Measurements from ENCODE around the gene CORO2B.
"Not testable (repeated sequence)": the region's sequence is repeated elsewhere in the genome, so short reads cannot be mapped to it uniquely, and the experiment has no call there.

The CORO2B gene

DNA sequence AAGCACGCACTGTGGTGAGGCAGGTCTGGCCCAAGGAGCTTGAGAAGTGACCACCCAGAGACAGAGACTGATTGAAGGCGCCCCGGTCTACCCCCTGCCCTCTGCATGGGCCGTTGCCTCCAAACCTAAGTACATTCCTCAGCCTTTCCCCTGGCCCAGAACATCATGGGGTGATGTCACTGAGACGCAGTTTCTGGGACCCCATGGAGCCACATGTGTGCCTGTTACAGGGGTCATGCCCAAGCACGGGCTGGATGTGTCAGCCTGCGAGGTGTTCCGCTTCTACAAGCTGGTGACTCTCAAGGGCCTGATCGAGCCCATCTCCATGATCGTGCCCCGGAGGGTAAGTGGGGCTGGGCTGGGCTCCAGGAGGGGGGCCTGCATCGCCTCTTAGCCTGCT, 139.7 kb downstream of the CORO2B start:
- H3K4me3 ChIP-seq (ENCODE audit: low read depth, low read length) = no peak overlapping the region

DNA sequence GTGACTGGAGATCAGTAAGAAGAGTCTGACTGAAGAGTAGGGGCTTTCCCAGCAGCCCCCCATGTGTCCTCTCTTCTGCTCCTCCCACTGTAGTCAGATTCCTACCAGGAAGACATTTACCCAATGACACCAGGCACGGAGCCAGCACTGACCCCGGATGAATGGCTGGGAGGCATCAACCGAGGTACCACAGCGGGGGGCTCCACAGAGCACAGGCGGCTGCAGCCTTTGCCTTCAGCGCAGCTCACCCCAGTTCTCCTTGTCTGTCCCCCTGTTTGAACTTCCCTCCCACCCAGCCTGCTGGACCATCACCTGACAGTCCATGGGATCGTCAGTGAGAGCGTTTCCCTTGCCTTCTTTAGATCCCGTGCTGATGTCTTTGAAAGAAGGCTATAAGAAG, 140.3 kb downstream of the CORO2B start:
- H3K4me3 ChIP-seq (ENCODE audit: low read depth, low read length) = no peak overlapping the region

DNA sequence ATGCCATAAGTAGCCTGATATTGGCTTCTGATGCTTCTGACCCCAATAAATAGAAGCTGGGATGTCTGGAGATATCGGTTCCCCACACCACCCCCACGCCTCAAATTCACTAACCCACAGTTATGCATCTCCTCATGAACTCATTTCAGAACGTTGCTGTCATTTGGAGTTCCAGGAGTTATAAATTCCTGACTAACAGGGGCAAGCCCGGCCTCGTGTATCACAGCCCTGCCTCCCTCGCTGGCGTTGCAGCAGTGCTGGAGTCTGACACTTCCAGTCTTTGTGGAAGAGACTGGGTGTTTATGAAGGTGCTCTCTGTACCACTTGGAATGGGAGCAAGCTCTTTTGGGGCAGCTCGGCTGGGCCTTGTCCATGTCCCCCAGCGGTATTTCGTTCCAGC, 140.9 kb downstream of the CORO2B start:
- no peak overlapping the region for H3K4me3 ChIP-seq (ENCODE audit: low read depth, low read length)

DNA sequence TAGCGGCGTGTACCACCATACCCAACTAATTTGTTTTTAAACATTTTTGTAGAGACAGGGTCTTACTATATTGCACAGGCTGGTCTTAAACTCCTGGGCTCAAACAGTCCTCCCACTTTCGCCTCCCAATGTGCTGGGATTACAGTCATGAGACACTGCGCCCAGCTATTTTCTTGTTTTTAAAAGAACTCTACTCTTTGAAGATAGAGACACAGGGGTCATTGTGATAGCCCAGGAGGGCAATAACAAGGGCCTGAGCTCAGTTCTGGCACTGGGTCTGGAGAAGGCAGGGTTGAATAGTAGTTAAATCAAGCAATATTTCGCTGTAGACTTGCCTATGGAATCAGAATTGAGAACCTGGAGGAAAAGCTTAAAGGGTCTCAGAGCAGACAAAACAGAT, 143.1 kb downstream of the CORO2B start:
- no peak overlapping the region for H3K4me3 ChIP-seq (ENCODE audit: low read depth, low read length)

DNA sequence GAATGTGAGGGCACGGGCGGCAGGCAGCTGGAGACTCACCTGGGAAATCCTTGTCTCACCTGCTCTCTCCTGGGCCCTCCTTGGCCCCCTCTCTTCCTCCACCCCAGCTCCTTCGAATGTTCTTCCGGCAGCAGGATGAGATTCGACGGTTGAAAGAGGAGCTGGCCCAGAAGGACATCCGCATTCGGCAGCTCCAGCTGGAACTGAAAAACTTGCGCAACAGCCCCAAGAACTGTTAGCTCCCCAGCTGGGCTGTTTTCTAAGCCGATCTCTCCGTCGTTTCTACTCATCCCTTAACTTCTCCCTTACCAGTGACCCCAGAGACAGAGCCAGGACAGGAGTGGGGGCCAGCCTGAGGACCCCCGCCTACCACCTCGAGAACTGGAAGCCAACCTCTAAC, 146.9 kb downstream of the CORO2B start:
- H3K4me3 ChIP-seq (ENCODE audit: low read depth, low read length) = no peak overlapping the region

DNA sequence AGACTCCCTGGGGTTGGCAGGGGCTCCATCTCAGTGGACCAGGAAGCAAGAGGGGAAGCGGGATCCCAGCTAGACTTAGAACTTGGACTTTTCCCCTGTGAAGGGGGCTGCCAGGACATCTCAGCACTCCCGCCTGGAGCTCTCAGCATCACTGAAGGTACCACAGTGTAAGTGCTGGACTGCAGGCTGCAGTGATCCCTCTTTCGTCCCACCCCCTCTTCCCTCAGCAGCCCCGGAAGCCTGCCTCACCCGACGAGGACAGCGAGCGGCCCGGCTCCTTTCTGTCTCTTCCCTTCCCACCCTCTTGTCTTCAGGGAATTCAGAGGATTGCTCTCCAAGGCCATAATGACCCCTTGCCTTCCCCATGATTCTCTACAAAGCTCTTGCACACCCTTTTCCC, 147.5 kb downstream of the CORO2B start:
- H3K4me3 ChIP-seq (ENCODE audit: low read depth, low read length) = no peak overlapping the region

DNA sequence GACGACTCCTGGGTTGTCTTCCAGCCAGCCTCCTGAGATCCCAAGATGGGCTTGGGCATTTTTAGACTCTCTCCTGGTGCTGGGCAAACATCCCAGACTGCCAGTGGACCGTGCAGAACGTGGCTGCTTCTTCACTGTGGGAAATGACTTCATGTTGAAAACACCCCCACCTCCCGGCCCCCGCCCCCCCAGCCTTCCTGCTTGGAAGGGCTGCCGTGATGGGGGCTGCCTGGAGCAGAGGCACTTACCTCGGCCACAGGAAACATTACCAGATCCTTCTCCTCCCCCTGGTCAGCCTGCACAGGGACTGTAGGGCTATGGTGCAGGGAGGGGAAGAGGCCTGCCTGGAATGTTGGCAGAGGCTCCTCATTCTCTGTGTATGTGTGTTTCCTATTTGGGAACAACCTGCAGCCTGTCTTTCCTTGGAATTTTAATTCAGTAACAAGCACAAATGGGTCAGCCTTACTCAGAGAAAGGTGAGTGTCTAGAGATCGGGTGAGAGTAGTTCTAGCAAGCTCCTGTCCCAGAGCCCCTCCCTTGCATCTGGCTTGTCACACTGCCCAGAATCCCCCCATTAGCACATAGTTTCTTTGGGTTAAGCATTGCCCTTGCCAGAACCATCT, 151.1 kb downstream of the CORO2B start:
- H3K4me3 ChIP-seq (ENCODE audit: low read depth, low read length) = no peak overlapping the region

DNA sequence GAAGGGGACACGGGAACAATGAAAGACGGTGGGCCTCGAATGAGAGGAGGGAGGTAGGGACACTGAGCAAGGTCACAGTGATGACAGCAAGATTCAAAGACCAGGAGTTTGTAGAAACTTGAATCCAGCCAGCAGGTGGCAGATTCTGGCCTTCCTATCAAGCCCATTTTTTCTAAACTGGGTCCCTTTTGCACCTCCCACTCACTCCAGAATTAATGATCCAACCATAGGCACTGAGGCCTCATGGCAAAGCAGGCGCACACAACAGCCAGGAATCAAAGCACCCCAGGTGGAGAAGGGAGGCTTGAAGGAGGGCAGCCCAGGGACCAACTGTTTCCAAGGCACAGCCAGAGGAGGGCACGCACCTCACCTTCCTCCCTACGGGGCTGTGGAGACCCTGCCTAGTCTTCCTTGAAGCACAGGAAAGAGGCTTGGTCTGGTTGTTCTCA, 151.7 kb downstream of the CORO2B start:
- no peak overlapping the region for H3K4me3 ChIP-seq (ENCODE audit: low read depth, low read length)

DNA sequence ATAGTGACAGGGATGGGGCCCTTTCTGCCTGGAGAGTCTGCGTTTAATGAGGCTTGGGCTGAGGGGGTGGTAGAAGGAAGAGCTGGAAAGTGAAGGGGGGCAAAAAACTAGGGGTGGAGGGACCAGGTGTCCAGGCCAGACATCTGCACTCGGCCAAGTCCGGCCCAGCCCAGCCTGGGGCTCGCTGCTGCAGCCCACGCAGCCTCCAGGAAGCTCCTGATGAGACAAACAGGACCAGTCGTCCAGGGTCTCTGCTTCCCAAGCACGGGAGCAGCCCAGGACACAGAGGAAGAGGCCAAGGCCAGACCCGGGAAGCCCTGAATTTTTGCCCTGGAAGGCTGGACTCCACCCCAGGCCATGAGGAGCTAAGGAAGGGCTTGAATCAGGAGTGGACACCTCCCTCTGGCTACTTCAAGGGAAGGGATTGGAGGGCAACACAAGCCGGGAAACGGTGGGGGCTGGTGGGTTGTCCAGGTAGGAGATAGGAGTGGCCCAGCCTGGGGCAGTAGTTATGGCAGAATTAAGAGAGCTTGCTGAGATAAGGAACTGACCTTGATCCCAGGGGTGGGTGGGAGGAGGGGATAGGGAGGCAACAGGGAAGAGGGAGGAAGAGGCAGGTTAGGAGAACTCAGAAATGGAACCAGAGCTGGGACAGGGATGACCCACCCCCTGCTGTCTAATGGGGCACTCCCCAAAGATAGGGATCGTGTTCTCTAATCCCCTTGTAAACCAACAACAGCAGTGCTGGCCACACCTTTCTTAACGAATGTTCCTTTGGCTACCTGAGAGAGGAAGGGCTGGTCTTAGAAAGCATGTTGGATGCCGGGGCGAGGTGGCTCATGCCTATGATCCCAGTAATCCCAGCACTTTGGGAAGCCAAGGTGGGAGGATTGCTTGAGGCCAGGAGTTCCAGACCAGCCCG, 152.4 kb downstream of the CORO2B start:
- no peak overlapping the region for H3K4me3 ChIP-seq (ENCODE audit: low read depth, low read length)

DNA sequence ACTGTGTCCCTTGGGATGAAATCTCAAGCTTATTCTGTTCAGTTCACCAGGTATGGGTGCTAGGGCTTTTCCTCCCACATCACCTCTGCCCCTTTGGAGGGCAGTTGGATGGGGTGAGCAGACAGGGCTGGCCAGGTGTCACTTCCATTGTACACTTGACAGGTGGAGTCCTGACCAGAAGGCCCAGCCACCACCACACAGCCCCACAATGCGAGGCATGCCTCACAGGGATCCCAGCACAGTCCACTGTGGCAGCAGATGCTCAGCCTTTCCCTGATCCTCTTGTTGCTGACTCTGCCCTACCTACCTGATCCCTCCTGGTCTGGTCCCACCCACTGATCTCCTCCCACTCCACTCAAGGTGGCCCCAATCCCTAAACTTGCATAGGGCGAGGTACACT, 153.7 kb downstream of the CORO2B start:
- H3K4me3 ChIP-seq (ENCODE audit: low read depth, low read length) = no peak overlapping the region

DNA sequence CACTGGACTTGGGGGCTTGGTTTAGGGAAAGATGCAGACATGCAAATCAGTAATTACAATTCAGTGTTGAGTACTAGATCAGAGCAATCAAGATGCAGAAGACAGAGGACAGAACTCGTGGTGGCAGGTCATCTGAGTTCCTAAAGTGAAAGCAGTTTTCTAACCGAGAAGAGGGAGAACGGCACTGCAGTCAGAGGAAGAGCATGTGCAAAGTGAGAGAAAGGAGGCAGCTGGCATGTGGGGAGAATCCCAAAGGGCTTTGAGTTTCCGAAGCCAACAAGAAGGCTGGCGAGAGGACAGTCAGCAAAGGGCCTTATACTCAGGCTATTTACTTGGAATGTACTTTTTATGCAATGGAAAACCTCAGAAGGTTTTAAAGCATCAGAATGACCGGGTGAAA, 154.9 kb downstream of the CORO2B start:
- H3K4me3 ChIP-seq (ENCODE audit: low read depth, low read length) = no peak overlapping the region

DNA sequence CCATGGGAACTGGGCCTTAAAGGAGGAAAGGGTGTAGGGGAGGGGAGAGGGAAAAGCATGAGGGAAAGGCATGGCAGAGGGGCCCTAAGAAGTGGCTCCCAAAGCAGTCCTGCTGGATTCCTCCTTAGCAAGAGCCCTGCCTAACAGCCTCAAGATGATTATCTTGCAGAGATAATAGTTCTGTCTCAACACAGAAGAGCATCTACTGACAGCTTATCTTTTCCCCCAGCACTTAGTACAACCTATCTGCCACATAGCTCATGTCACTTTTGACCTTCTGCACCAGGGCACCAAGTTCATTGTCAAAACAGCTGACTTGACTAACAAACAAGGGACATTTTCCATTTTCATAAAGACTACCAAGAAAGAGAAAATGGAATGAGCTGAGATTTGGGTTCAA, 155.6 kb downstream of the CORO2B start:
- no peak overlapping the region for H3K4me3 ChIP-seq (ENCODE audit: low read depth, low read length)

DNA sequence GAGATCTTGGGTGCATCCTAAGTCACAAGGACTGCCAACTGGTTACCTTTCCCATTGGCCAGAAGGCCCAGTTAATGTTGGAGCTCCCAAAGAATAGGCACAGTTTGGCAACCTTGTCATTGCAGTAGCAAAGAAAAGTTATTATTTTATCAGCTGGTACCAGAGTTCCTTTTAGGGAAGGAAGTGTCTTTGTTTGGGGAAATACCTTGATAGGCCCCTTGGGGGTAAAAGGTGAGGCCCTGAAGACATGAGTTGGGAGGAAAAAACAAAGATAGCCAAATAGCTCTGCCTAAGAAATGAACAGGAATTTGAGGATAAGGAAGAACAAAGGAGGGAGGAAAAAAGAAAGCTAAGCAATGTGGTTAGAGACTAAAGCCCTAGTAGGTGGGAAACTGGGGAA, 156.1 kb downstream of the CORO2B start:
- H3K4me3 ChIP-seq (ENCODE audit: low read depth, low read length) = no peak overlapping the region

DNA sequence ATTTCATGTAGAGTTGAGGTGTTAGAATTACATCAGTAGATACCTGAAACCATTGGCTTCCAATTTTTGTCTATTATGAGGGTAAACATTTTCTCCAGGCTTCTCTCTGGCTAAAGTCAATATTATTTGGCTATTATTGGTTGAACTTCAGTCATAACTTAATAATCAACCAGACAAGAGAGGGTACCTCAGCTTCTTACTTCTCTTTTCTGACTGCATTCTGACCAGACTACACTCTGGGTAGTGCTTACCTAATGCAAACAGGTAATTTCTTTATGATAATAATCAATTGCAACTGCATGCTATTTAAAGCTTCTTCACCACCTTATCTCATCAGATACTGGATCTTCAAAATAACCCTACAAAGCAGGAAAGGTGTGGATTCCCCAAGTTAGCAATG, 156.8 kb downstream of the CORO2B start:
- no peak overlapping the region for H3K4me3 ChIP-seq (ENCODE audit: low read depth, low read length)

DNA sequence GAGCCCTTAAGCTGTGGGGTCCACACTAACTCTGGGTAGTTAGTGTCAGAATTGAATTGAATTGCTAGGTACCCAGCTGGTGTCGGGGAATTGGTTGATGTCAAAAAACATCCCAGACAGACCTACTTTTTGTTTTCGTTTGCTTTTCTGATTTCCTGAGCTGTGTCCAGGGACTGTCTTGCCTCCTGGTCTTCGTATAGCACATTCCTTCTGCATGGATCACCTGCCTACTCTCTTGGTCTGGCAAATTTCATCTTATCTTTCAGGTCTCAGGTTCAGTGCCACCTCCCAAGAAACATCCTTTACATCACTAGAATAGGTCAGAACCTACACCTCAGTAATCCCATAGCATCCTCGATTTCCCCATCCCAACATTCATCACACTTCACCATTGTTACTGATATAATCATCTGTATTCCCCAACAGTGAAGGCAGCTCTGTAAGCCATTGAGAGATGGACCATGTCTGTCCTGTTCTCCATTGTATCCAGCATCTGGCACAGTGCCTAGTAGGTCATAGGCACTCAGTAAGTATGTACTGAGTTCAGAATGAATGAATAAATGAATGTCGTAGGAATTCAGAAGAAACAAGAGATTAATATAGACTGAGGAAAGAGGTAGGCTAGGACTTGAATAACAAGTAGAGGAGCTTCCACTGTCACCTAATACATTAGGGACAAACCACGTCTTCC, 160.7 kb downstream of the CORO2B start:
- no peak overlapping the region for H3K4me3 ChIP-seq (ENCODE audit: low read depth, low read length)

DNA sequence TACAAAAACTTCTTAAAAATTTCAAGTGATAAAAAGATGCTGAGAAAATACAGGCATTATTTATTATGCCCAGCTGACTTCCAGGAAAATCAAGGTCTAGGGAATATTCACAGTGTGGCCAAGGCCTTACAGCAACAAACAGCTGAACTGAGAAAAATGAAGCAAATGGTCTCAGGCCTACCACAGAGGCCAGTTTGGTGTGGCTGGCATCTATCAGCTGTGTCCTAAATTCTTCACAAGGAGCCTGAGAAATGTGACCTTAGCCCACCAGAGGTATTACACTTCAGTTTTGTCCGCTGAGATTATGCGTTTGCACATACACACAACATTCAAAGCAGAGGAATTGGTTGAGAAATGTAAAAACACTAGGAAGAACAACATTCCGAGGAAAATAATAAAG, 164.5 kb downstream of the CORO2B start:
- H3K4me3 ChIP-seq (ENCODE audit: low read depth, low read length) = no peak overlapping the region

DNA sequence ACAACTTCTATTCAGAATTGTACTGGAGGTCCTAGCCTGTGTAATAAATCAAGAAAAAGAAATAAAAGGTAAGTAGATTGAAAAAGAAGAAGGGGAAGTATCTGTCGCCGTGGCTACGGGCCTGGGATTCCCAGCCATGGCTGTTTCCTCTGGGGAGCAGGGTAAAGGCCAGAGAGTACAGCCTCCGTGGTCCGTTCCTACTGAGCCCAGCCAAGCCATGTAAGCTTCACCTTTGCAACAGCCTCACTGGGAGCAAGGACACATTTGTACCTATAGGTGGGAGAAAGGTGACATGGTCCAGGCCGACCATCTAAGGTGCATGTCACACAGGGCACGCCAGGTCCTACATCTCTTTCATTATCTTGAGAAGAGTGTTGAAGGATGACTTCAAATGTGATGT, 170.6 kb downstream of the CORO2B start:
- H3K4me3 ChIP-seq (ENCODE audit: low read depth, low read length) = no peak overlapping the region

DNA sequence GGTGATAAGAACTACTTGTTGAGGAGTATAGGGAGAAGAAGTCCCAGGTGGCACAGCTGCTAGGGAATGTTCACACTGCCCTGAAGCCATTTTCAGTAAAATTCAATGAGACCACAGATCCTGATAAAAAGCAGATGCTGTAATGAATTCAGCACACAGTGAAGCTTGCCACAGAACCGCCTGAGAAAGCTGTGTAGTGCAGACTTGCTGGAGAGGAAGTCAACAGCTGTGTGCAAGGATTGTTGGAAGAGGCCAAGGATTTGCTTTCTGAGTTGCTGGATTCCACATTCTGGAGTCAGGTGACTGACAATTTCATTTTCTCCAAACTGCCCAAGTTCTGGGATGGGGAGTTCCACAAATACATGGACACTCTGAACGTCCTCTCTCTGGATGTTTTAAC, 171.0 kb downstream of the CORO2B start:
- no peak overlapping the region for H3K4me3 ChIP-seq (ENCODE audit: low read depth, low read length)

DNA sequence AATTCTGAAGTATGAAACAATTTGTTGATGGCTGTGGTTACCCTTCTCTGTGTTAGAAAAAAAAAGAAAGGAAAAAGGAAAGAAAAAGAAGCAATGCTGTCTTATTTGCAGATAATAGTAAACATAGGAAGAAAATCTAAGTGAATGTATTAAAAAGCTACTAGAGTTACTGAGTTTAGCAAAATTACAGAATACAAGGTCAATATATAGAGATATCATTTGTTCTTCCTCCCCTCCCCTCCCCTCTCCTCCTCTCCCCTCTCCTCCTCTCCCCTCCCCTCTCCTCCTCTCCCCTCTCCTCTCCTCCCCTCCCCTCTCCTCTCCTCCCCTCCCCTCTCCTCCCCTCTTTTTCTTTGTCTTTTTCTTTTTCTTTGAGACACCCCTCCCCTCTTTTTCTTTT, 172.8 kb downstream of the CORO2B start:
- no peak overlapping the region for H3K4me3 ChIP-seq (ENCODE audit: low read depth, low read length)

DNA sequence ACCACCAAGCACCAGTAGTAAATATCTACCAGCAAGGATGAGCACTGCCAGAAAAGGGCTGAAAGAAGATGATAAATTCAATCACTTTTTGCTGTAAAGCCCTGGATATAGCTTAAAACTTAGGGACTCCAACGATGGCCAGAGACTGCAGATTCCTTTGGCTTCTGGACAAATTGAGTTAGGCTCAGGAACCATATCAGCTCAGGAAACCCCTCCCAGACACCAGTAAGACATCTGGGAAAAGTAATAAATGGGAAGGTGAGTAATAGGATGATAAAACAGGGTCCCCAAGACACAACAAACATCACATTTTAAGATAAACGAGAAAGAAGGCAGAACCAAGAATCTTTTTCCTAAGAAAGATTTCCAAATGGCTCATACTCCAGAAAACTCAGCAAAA, 176.9 kb downstream of the CORO2B start:
- H3K4me3 ChIP-seq (ENCODE audit: low read depth, low read length) = no peak overlapping the region

DNA sequence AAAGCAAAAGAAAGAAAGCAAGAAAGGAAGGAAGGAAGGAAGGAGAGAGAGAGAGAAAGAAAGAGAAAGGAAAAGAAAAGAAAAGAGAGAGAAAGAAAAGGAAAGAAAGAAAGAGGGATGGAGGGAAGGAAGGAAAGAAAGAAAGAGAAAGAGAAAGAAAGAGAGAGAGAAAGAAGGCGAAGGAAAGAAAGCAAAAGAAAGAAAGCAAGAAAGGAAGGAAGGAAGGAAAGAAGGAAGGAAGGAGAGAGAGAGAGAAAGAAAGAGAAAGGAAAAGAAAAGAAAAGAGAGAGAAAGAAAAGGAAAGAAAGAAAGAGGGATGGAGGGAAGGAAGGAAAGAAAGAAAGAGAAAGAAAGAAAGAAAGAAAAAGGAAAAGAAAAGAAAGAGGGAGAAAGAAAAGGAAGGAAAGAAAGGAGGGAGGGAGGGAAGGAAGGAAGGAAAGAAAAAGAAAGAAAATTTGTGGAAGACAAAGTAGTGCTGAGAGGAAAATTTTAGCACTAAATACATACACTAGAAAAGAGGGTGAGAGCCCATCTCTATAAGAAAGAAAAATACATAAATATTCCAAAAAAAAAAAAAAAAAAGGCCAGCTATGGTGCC, 181.3 kb downstream of the CORO2B start:
- H3K4me3 ChIP-seq (ENCODE audit: low read depth, low read length) = not testable (repeated sequence)

DNA sequence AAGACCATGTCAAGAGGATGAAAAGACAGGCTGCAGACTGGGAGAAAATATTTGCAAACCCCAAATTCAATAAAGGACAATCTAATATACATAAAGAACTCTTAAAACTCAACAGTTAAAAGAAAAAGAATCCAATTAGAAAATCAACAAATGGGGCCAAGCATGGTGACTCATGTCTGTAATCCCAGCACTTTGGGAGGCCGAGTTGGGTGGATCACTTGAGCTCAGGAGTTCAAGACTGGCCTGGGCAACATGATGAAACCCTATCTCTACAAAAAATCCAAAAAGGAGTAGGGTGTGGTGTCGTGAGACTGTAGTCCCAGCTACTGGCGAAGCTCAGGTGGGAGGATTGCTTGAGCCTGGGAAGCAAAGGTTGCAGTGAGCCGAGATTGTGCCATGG, 184.3 kb downstream of the CORO2B start:
- no peak overlapping the region for H3K4me3 ChIP-seq (ENCODE audit: low read depth, low read length)
